Colonic mucosa (tissue), 4 donors: ENCODE measurements around the gene PIGS. TPM values are rescaled to one million over a fixed set of nuclear protein-coding genes. Genes with fewer than 3 reads are reported as not detected.

Experiments
- DNase-seq: peaks from one replicate; pipeline ENCODE4 v3.0.0-alpha.2; 2020
- H3K27ac ChIP-seq: fragments of 200-600 bp; one replicate; pipeline ENCODE4 v1.8.0; 2021
- H3K27me3 ChIP-seq: fragments of 200-600 bp; one replicate; pipeline ENCODE4 v1.8.0; 2021
- H3K36me3 ChIP-seq: fragments of 200-600 bp; one replicate; pipeline ENCODE4 v1.8.0; 2021
- H3K4me1 ChIP-seq: fragments of 200-600 bp; one replicate; pipeline ENCODE4 v1.8.0; 2021; ENCODE audit warnings: mild to moderate bottlenecking
- H3K4me3 ChIP-seq: fragments of 200-600 bp; one replicate; pipeline ENCODE4 v1.8.0; 2021
- H3K9ac ChIP-seq, 2 donors: one replicate each; pipeline ENCODE4 v1.7.0; 2013; ENCODE audit warnings: control low read depth in 2 of 2, low read depth in 2 of 2, low read length in 2 of 2
- H3K9me3 ChIP-seq: fragments of 200-600 bp; one replicate; pipeline ENCODE4 v1.8.0; 2021
- CTCF ChIP-seq: fragments of 200-600 bp; IDR thresholded peaks from one replicate; pipeline ENCODE4 v1.8.0; 2022; ENCODE audit warnings: antibody characterized with exemption, mild to moderate bottlenecking
- intact Hi-C: fragments of 100-400 bp; cut with DNase I; formaldehyde crosslinking; loops from one replicate; pipeline ENCODE4 v1.14.1; 2022
- total RNA-seq, 2 donors: library from RNA; stranded (reverse); fragmentation: NEBNext Ultra II Directional in 1 of 2; extraction: Animal tissue kit (Norgen Biotek cat#: 25700) in 1 of 2; gene quantifications; one replicate each; pipeline ENCODE4 v1.2.1, GENCODE V29; 2021
- donor health status: healthy.
- donor health status: DM: no; HTN: no; CAD: no.
- donor health status: DM: no; HTN: no; CAD: no.

PIGS gene
- total RNA-seq, 2 donors from 2014 or later: 71.9 to 82.7 TPM

GRCh38 chr17:28509789-28510188 is 61.5 kb downstream of the PIGS start:
- no peak for DNase-seq
- intact Hi-C loops: no loop called here
- Histone ChIP-seq H3K4me3 (no peak overlapping the region), H3K27ac (no peak overlapping the region), H3K4me1 (peaks cover 5% of the 10 kb centered on the region), H3K36me3 (no peaks in the 10 kb centered on the region), H3K9ac (no peak overlapping the region), H3K27me3 (no peaks in the 10 kb centered on the region), H3K9me3 (no peaks in the 10 kb centered on the region)
- no peak for TF ChIP-seq CTCF

- Histone ChIP-seq H3K27me3 (no peaks in the 10 kb centered on the region), H3K4me3 (no peak overlapping the region), H3K9me3 (no peaks in the 10 kb centered on the region), H3K4me1 (no peaks in the 10 kb centered on the region), H3K36me3 (no peaks in the 10 kb centered on the region), H3K9ac (no peak overlapping the region), H3K27ac (no peak overlapping the region)
- no peak for TF ChIP-seq CTCF
- intact Hi-C loops: no loop called here
- no peak for DNase-seq
Measured at GRCh38 chr17:28508211-28508724, 63.1 kb downstream of the PIGS start.

- H3K9ac ChIP-seq: no peak overlapping the region
- no peaks in the 10 kb centered on the region for H3K4me1 ChIP-seq
- no peak overlapping the region for H3K4me3 ChIP-seq
- TF ChIP-seq CTCF: no peak
- no peaks in the 10 kb centered on the region for H3K9me3 ChIP-seq
- DNase-seq: no peak
- no peak overlapping the region for H3K27ac ChIP-seq
- H3K36me3 ChIP-seq: no peaks in the 10 kb centered on the region
- no peaks in the 10 kb centered on the region for H3K27me3 ChIP-seq
- intact Hi-C loops: no loop called here
Measured at GRCh38 chr17:28507567-28508203, 63.6 kb downstream of the PIGS start.

GRCh38 chr17:28506763-28507487 is 64.4 kb downstream of the PIGS start:
- DNase-seq: no peak
- H3K4me1 ChIP-seq: no peaks in the 10 kb centered on the region
- no peak overlapping the region for H3K4me3 ChIP-seq
- no peak overlapping the region for H3K9ac ChIP-seq
- intact Hi-C loops: no loop called here
- TF ChIP-seq CTCF: no peak
- no peaks in the 10 kb centered on the region for H3K27me3 ChIP-seq
- H3K36me3 ChIP-seq: no peaks in the 10 kb centered on the region
- H3K9me3 ChIP-seq: no peaks in the 10 kb centered on the region
- no peak overlapping the region for H3K27ac ChIP-seq

GRCh38 chr17:28505986-28506665 is 65.2 kb downstream of the PIGS start, which contains the start of gene FOXN1:
Gene FOXN1 (plus strand): TSS chr17:28506348. CDS start chr17:28523970, 17,622 bp downstream.
- no peak within 1 kb of the TSS for H3K9ac ChIP-seq
- intact Hi-C loops: no loop called here
- H3K27ac ChIP-seq: no peak within 1 kb of the TSS
- H3K4me3 ChIP-seq: no peak within 1 kb of the TSS
- no peaks in the 10 kb centered on the region for H3K27me3 ChIP-seq
- no peak for TF ChIP-seq CTCF
- no peaks in the 10 kb centered on the region for H3K4me1 ChIP-seq
- H3K36me3 ChIP-seq: no peaks in the 10 kb centered on the region
- DNase-seq: no peak
- H3K9me3 ChIP-seq: no peaks in the 10 kb centered on the region
